WTC11 (cell line): ENCODE results near the gene TFF1. TPM values are rescaled to one million over a fixed set of nuclear protein-coding genes. Genes with fewer than 3 reads are reported as not detected.

Experiments used
- ATAC-seq: fragments of 200-7000 bp; cut with Tn5 transposase; 2 replicates; pipeline ENCODE4 v1.10.0; 2021; ENCODE audit warnings: mild to moderate bottlenecking, moderate library complexity
- CTCF ChIA-PET: fragments of 300-600 bp; sonication (Branson Sonifier 250); formaldehyde crosslinking; loops from one replicate; lab custom pipeline; 2021; ENCODE audit warnings: antibody characterized with exemption; lab: Charles Lee
- POLR2A ChIA-PET: fragments of 350-600 bp; sonication (Branson Sonifier 250); formaldehyde crosslinking; loops from one replicate; lab custom pipeline; 2021; ENCODE audit warnings: antibody characterized with exemption; lab: Charles Lee
- DNase-seq: peaks from one replicate; pipeline ENCODE4 v3.0.0; 2021; ENCODE audit warnings: low spot score
- H3K27ac Mint-ChIP-seq: 2 replicates; pipeline ENCODE4 v1.8.0; 2021; ENCODE audit warnings: mixed read lengths
- H3K27me3 Mint-ChIP-seq: 2 replicates; pipeline ENCODE4 v1.8.0; 2021; ENCODE audit warnings: low read depth, mild to moderate bottlenecking, moderate library complexity, mixed read lengths
- H3K36me3 Mint-ChIP-seq: 2 replicates; pipeline ENCODE4 v1.8.0; 2021; ENCODE audit warnings: mixed read lengths
- H3K4me1 Mint-ChIP-seq: 2 replicates; pipeline ENCODE4 v1.8.0; 2022; ENCODE audit warnings: mixed read lengths
- H3K4me3 Mint-ChIP-seq: 2 replicates; pipeline ENCODE4 v1.8.0; 2021; ENCODE audit warnings: mild to moderate bottlenecking, moderate library complexity, mixed read lengths
- H3K9me3 Mint-ChIP-seq: 2 replicates; pipeline ENCODE4 v1.8.0; 2021; ENCODE audit warnings: mixed read lengths
- ATF1 ChIP-seq: sonication (generic); formaldehyde crosslinking; IDR thresholded peaks from 2 replicates; pipeline ENCODE4 v1.8.1; 2023; ENCODE audit warnings: mild to moderate bottlenecking, moderate library complexity, missing genetic modification reagents
- CBFB ChIP-seq: sonication (generic); formaldehyde crosslinking; IDR thresholded peaks from 2 replicates; pipeline ENCODE4 v1.8.1; 2022; ENCODE audit warnings: mild to moderate bottlenecking, low read depth, missing genetic modification reagents
- CREB1 ChIP-seq: sonication (generic); formaldehyde crosslinking; IDR thresholded peaks from 2 replicates; pipeline ENCODE4 v1.8.0; 2023; ENCODE audit warnings: mild to moderate bottlenecking, missing genetic modification reagents
- EMX1 ChIP-seq: fragments of 250-450 bp; sonication (Bioruptor Pico); IDR thresholded peaks from 2 replicates; pipeline ENCODE4 v1.8.0; 2021; ENCODE audit warnings: mild to moderate bottlenecking
- ETV6 ChIP-seq: sonication (generic); formaldehyde crosslinking; IDR thresholded peaks from 2 replicates; pipeline ENCODE4 v1.8.1; 2022; ENCODE audit warnings: mild to moderate bottlenecking, missing genetic modification reagents
- FOXJ3 ChIP-seq: sonication (generic); formaldehyde crosslinking; IDR thresholded peaks from 2 replicates; pipeline ENCODE4 v1.9.0; 2021; ENCODE audit warnings: missing genetic modification reagents, mild to moderate bottlenecking, borderline replicate concordance
- FOXP1 ChIP-seq: sonication (generic); formaldehyde crosslinking; IDR thresholded peaks from 2 replicates; pipeline ENCODE4 v1.8.0; 2022; ENCODE audit warnings: missing genetic modification reagents, mild to moderate bottlenecking, moderate library complexity, borderline replicate concordance
- NR1H2 ChIP-seq: sonication (generic); formaldehyde crosslinking; IDR thresholded peaks from 2 replicates; pipeline ENCODE4 v1.9.0; 2021; ENCODE audit warnings: mild to moderate bottlenecking, moderate library complexity, missing genetic modification reagents
- ZNF263 ChIP-seq: sonication (generic); formaldehyde crosslinking; IDR thresholded peaks from 2 replicates; pipeline ENCODE4 v1.8.1; 2022; ENCODE audit warnings: low read depth, mild to moderate bottlenecking, moderate library complexity, missing genetic modification reagents
- total RNA-seq: library from RNA; stranded (reverse); gene quantifications from 3 replicates; pipeline ENCODE4 v1.2.3, GENCODE V29; 2021
- TF ChIP-seq, protein P1 (sequence below): sonication (generic); formaldehyde crosslinking; IDR thresholded peaks from 2 replicates; pipeline ENCODE4 v1.8.1; 2023; ENCODE audit warnings: mild to moderate bottlenecking, missing genetic modification reagents
- TF ChIP-seq, protein P2 (sequence below): fragments of 250-450 bp; sonication (Bioruptor Pico); IDR thresholded peaks from 2 replicates; pipeline ENCODE4 v2.1.2; 2022; ENCODE audit warnings: mild to moderate bottlenecking, moderate library complexity
- TF ChIP-seq, protein P3 (sequence below): sonication (generic); formaldehyde crosslinking; IDR thresholded peaks from 2 replicates; pipeline ENCODE4 v1.8.0; 2022; ENCODE audit warnings: mild to moderate bottlenecking, missing genetic modification reagents
- TF ChIP-seq, protein P4 (sequence below): sonication (generic); formaldehyde crosslinking; IDR thresholded peaks from 2 replicates; pipeline ENCODE4 v1.8.0; 2022; ENCODE audit warnings: mild to moderate bottlenecking, missing genetic modification reagents
- TF ChIP-seq, protein P5 (sequence below): fragments of 250-450 bp; sonication (Bioruptor Pico); IDR thresholded peaks from 2 replicates; pipeline ENCODE4 v1.9.0; 2021; ENCODE audit warnings: moderate library complexity, mild to moderate bottlenecking, inconsistent platforms, borderline replicate concordance
- TF ChIP-seq, protein P6 (sequence below): sonication (generic); formaldehyde crosslinking; IDR thresholded peaks from 2 replicates; pipeline ENCODE4 v1.8.1; 2022; ENCODE audit warnings: missing genetic modification reagents, borderline replicate concordance

The TFF1 gene
- total RNA-seq, 1 experiment from 2014 or later, result 0.81 TPM

DNA sequence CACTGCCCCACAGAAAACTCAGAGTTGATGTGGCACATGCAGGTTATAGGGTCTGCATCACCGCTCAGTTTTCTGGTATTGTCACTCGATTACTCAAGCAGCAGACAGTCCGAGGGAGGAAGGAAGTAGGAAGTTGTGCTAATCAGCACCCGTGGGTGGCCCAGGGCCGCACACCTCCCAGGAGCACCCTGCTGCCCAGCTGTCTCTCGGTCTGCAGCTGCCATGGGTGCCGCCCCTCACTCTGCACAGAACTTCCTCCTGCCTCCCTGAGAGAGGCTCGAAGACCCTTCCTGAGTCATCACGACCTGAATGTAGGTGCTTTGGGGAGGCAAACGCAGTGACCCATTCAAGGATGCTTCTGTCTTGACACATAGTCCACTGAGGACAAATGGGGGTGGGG lies 47.0 kb downstream of the TFF1 start:
- no peak for DNase-seq
- no peaks in the 10 kb centered on the region; the same call in 1 of the 2 replicates for H3K27me3 Mint-ChIP-seq
- ChIA-PET POLR2A (no interaction called here), CTCF (interaction anchor here (0.9 to 11.5 kb wide), 3 partner anchors 10 to 202 kb away, joined by 3 to 165 read pairs (median 34); no protein-coding TSS in a partner anchor)
- H3K36me3 Mint-ChIP-seq, result no peaks in the 10 kb centered on the region
- peaks cover 47% of the 10 kb centered on the region for H3K4me1 Mint-ChIP-seq
- H3K27ac Mint-ChIP-seq, result 0 out of 2 replicates have a peak overlapping the region, but pooled peaks have one; percentile 11
- no peak overlapping the region for H3K4me3 Mint-ChIP-seq
- no peak for ATAC-seq
- no peaks in the 10 kb centered on the region for H3K9me3 Mint-ChIP-seq
- TF ChIP-seq FOXP1 (CRISPR knock-in tag) (no peak), ZNF263 (CRISPR knock-in tag) (no peak), CBFB (CRISPR knock-in tag) (no peak), FOXJ3 (CRISPR knock-in tag) (no peak), NR1H2 (CRISPR knock-in tag) (no peak), EMX1 (CRISPR knock-in tag) (no peak), CREB1 (CRISPR knock-in tag) (no peak), ATF1 (CRISPR knock-in tag) (no peak)
- TF ChIP-seq, protein P1, sequence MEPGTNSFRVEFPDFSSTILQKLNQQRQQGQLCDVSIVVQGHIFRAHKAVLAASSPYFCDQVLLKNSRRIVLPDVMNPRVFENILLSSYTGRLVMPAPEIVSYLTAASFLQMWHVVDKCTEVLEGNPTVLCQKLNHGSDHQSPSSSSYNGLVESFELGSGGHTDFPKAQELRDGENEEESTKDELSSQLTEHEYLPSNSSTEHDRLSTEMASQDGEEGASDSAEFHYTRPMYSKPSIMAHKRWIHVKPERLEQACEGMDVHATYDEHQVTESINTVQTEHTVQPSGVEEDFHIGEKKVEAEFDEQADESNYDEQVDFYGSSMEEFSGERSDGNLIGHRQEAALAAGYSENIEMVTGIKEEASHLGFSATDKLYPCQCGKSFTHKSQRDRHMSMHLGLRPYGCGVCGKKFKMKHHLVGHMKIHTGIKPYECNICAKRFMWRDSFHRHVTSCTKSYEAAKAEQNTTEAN (CRISPR knock-in tag), result no peak
- TF ChIP-seq, protein P2, sequence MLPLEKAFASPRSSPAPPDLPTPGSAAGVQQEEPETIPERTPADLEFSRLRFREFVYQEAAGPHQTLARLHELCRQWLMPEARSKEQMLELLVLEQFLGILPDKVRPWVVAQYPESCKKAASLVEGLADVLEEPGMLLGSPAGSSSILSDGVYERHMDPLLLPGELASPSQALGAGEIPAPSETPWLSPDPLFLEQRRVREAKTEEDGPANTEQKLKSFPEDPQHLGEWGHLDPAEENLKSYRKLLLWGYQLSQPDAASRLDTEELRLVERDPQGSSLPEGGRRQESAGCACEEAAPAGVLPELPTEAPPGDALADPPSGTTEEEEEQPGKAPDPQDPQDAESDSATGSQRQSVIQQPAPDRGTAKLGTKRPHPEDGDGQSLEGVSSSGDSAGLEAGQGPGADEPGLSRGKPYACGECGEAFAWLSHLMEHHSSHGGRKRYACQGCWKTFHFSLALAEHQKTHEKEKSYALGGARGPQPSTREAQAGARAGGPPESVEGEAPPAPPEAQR (CRISPR knock-in tag), result no peak
- TF ChIP-seq, protein P3, sequence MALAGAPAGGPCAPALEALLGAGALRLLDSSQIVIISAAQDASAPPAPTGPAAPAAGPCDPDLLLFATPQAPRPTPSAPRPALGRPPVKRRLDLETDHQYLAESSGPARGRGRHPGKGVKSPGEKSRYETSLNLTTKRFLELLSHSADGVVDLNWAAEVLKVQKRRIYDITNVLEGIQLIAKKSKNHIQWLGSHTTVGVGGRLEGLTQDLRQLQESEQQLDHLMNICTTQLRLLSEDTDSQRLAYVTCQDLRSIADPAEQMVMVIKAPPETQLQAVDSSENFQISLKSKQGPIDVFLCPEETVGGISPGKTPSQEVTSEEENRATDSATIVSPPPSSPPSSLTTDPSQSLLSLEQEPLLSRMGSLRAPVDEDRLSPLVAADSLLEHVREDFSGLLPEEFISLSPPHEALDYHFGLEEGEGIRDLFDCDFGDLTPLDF, result no peak
- TF ChIP-seq, protein P4, sequence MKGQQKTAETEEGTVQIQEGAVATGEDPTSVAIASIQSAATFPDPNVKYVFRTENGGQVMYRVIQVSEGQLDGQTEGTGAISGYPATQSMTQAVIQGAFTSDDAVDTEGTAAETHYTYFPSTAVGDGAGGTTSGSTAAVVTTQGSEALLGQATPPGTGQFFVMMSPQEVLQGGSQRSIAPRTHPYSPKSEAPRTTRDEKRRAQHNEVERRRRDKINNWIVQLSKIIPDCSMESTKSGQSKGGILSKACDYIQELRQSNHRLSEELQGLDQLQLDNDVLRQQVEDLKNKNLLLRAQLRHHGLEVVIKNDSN (CRISPR knock-in tag), result no peak
- TF ChIP-seq, protein P5, sequence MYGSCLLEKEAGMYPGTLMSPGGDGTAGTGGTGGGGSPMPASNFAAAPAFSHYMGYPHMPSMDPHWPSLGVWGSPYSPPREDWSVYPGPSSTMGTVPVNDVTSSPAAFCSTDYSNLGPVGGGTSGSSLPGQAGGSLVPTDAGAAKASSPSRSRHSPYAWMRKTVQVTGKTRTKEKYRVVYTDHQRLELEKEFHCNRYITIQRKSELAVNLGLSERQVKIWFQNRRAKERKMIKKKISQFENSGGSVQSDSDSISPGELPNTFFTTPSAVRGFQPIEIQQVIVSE (CRISPR knock-in tag), result no peak
- TF ChIP-seq, all 79 proteins: peak for 0

DNA sequence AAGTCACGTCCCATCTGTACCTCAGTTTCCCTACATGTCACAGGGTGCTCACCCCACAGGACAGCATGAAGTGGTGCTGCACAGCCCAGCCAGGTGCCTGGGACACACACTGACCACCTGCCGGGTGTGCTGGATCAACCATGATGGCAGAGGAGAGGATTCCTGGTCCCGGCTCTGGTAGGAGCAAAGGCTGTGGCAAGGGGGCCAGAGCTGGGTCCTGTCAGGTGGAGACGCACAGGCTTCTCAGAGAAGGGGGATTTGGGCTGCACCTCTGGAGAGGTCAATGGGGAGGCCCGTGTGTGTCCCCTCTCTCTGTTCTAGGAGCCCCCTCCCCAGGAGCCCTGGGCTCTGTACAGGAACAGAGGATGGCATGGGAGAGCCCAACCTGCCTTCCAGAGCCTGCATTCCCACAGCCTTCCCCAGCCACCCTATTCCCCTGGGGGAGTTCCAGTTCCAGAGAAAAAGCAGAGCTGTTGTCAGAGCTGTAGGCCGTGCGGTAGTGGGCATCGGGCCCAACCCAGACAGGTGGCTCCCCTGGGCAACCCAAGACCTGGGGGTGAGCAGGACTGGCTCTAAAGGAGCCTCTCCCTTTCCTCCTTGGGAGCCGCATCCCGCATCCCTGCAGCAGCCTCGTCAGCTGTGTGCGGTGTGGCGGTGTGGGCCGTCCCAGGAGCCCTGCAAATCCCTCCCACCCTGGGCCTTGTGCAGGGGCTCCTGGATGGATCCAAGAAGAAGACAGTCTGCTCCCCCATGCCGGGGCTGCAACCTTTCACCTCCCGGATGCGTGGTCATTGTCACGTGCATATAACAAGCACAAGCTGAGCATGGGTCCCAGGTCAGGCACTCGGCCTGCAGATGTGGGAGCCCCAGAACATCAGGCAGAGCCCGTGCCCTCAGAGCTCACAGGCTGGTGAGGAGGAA lies 48.2 kb downstream of the TFF1 start:
- DNase-seq, result no peak
- Mint-ChIP-seq H3K27ac (peak overlapping the region; percentile 68; the same call in 1 of the 2 replicates), H3K27me3 (no peaks in the 10 kb centered on the region; the same call in 1 of the 2 replicates), H3K4me1 (peaks cover 59% of the 10 kb centered on the region), H3K9me3 (no peaks in the 10 kb centered on the region), H3K36me3 (no peaks in the 10 kb centered on the region), H3K4me3 (no peak overlapping the region)
- peak; percentile 9; the same call in 1 of the 2 replicates for ATAC-seq
- POLR2A ChIA-PET, result no interaction called here
- CTCF ChIA-PET, result interaction anchor here (0.6 to 11.5 kb wide), 8 partner anchors 8 to 201 kb away, joined by 3 to 165 read pairs (median 4); no protein-coding TSS in a partner anchor
- TF ChIP-seq, protein P6, sequence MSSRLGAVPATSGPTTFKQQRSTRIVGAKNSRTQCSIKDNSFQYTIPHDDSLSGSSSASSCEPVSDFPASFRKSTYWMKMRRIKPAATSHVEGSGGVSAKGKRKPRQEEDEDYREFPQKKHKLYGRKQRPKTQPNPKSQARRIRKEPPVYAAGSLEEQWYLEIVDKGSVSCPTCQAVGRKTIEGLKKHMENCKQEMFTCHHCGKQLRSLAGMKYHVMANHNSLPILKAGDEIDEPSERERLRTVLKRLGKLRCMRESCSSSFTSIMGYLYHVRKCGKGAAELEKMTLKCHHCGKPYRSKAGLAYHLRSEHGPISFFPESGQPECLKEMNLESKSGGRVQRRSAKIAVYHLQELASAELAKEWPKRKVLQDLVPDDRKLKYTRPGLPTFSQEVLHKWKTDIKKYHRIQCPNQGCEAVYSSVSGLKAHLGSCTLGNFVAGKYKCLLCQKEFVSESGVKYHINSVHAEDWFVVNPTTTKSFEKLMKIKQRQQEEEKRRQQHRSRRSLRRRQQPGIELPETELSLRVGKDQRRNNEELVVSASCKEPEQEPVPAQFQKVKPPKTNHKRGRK (CRISPR knock-in tag), result no peak
- TF ChIP-seq ETV6 (CRISPR knock-in tag) (no peak), CBFB (CRISPR knock-in tag) (no peak), ZNF263 (CRISPR knock-in tag) (no peak)
